Uterine smooth muscle cell (primary cell): Measurements from ENCODE around the gene EPHA6. TPM values are rescaled to one million over a fixed set of nuclear protein-coding genes. Genes with fewer than 3 reads are reported as not detected.

Experiments
- total RNA-seq: library from RNA; depleted of rRNA; stranded (reverse); fragments of >200 nt; gene quantifications from 2 replicates; pipeline ENCODE4 v1.2.3, GENCODE V29; 2014

EPHA6 gene
- total RNA-seq: 0.22 TPM in 1 of 2 replicates, not detected in the other

DNA sequence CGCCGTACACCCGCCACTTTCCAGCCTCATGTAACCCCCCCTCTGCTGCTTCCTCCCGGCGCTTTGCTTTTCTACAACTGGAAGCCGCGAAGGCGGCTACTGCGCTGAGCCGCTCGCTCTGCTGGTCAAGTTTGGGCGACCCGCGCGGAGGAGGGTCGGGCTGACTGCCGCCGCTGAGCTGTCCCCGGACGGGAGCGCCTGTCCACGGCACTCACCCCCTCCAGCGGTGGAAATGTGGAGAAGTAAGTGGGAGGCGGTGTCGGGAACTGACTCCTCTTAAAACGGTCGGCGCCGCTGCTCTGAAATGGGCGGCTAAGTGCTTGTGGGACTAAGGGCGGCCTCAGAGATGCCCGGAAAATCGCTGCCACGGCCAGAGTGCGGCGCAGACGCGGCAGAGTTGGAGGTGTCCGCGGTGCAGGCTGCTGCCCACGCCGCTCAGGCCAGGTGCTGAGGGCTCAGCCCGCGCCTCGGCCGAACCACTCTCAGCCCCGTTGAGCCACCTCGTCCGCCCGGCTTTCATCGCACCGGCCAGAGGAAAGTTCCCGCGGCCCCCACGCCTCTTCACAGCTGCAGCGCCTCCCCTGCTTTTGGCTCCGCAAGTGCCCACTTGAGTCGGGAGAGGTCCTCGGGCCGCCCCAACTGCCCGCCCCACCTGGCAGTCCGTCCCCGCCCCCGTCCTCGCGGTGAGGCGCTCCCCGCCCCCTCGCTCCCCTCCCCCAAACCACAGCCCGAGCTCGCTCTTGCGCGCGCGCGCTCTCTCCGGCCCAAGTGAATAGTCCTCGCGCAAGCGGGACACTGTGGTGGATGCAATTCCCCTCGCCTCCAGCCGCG is at the start of gene EPHA6:
Gene EPHA6, plus strand, starts transcription at position 775 of the 831 bp plus-strand sequence.

DNA sequence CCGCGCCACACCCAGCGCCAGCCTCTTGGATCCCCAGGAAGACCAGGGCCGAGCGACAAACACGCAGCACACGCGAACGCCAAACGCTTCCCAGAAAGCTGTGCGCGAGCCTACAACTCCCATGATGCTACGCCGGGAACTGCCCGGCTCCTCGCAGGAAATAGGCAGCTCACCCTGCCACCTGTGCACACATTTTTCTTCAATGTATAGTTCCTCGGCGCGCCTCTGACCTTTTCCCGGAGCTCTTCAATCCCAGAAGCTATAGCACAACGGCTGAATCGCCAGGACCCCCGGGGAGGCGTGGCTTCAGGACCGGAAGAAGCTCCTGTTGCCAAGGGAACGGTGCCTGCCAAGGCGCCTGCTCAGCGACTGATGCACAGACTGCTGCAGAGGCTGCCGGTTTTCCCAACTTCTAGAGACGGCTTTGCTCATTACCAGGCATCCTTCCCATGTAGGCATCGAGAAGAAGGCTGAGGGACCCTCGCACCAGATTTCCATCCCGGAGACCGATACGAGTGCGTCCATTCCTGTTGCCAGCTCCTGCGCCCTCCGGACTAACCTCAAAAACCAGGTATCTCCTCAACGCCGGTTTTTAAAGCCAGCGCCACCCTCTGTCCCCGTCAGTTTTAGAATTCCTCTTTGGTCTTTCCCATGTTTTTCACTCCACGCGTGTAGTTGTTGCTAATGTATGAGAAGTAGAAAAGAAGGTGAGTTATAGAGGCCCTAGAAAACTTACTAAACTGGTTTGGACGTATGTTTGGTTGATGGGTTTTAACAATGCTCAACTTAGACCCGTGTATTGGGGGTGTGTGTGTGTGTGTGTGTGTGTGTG is 950.2 kb downstream of the EPHA6 start, which contains the start of gene ARL6:
Gene ARL6, plus strand, starts transcription at position 352 of the 832 bp plus-strand sequence. CDS start 3,350 bp downstream, outside the sequence.

